Testis (tissue), 2 donors: ENCODE data around the gene SH3RF1.

ENCODE experiments used
- CTCF ChIP-seq, 3 experiments: fragments of 450-650 bp in 2 of 3; fragments of 200-600 bp in 1 of 3; sonication (generic) in 1 of 3; IDR thresholded peaks; one replicate each; pipeline ENCODE4 v1.5.1; 2016 to 2019; ENCODE audit warnings: antibody characterized with exemption in 3 of 3, mild to moderate bottlenecking in 2 of 3, moderate library complexity in 1 of 3
- POLR2A ChIP-seq: fragments of 450-650 bp; IDR thresholded peaks from one replicate; pipeline ENCODE4 v1.6.1; 2017; ENCODE audit warnings: antibody characterized with exemption, mild to moderate bottlenecking, moderate library complexity

- TF ChIP-seq CTCF (IDR thresholded peaks at IDR 0.05) (no peak), POLR2A (no peak)
Measured at GRCh38 chr4:169207436-169208089, 63.2 kb downstream of the SH3RF1 start.
